ENCODE results near the gene PRC1.
A peak's percentile ranks its signal among the peaks of the same experiment; 100 is the strongest.

- TF ChIP-seq, protein P1, sequence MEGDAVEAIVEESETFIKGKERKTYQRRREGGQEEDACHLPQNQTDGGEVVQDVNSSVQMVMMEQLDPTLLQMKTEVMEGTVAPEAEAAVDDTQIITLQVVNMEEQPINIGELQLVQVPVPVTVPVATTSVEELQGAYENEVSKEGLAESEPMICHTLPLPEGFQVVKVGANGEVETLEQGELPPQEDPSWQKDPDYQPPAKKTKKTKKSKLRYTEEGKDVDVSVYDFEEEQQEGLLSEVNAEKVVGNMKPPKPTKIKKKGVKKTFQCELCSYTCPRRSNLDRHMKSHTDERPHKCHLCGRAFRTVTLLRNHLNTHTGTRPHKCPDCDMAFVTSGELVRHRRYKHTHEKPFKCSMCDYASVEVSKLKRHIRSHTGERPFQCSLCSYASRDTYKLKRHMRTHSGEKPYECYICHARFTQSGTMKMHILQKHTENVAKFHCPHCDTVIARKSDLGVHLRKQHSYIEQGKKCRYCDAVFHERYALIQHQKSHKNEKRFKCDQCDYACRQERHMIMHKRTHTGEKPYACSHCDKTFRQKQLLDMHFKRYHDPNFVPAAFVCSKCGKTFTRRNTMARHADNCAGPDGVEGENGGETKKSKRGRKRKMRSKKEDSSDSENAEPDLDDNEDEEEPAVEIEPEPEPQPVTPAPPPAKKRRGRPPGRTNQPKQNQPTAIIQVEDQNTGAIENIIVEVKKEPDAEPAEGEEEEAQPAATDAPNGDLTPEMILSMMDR (conservative IDR thresholded peaks at IDR 0.05), result peak; percentile 54
- no peak; the same call in 1 of the 2 replicates for TF ChIP-seq ZFX (IDR thresholded peaks at IDR 0.05)
Measured at GRCh38 chr15:90932660-90932991, 61.7 kb downstream of the PRC1 start.

All from C4-2B (cell line).